GM12878 (cell line): ENCODE results near the gene HSPA12A. TPM values are rescaled to one million over a fixed set of nuclear protein-coding genes. Genes with fewer than 3 reads are reported as not detected.

Source experiments
- ATAC-seq: fragments of 200-7000 bp; cut with Tn5 transposase; 3 replicates; pipeline ENCODE4 v1.9.1; 2020; ENCODE audit warnings: mild to moderate bottlenecking, moderate library complexity
- BruUV-seq: library from RNA; stranded (reverse); fragments of 400-500 nt; replicated peaks from 2 replicates; lab custom pipeline; 2021; lab: Mats Ljungman, UMichigan
- CTCF ChIA-PET: fragments of 300-600 bp; sonication (Branson Sonifier 250); formaldehyde crosslinking; extraction: SDS; loops from one replicate; lab custom pipeline; 2021; ENCODE audit warnings: inconsistent platforms; lab: Yijun Ruan, JAX
- POLR2A ChIA-PET: fragments of 350-600 bp; formaldehyde crosslinking; extraction: SDS; loops from one replicate; lab custom pipeline; 2021; ENCODE audit warnings: inconsistent platforms; lab: Charles Lee
- RAD21 ChIA-PET: fragments of 300-600 bp; sonication (Branson Sonifier 250); formaldehyde crosslinking; loops from one replicate; lab custom pipeline; 2023; ENCODE audit warnings: antibody characterized with exemption; ENCODE audit not compliant: unreplicated experiment; lab: Charles Lee
- SMC1A ChIA-PET: fragments of 300-600 bp; sonication (Branson Sonifier 250); formaldehyde crosslinking; loops from one replicate; lab custom pipeline; 2023; ENCODE audit not compliant: unreplicated experiment, uncharacterized antibody; lab: Charles Lee
- DNase-seq: peaks from one replicate; pipeline ENCODE4 v3.0.0-alpha.2; 2011; ENCODE audit warnings: low read depth, low spot score
- FAIRE-seq: peaks from 3 replicates; lab custom pipeline; 2011; peaks lifted over from hg19 to GRCh38; lab: Jason Lieb, UNC
- H2AFZ ChIP-seq: 2 replicates; pipeline ENCODE4 v1.6.0; 2011; ENCODE audit warnings: low read depth, low read length, control low read depth; ENCODE audit not compliant: control insufficient read depth
- H3K27ac ChIP-seq: 2 replicates; pipeline ENCODE4 v1.5.1; 2011; ENCODE audit warnings: control low read depth; ENCODE audit not compliant: control insufficient read depth, insufficient read depth
- H3K27me3 ChIP-seq, 2 experiments: replicated peaks in 1 of 2; 2 replicates each; pipeline versions ENCODE4 v1.6.0 to v1.6.1; 2011; ENCODE audit warnings: low read length in 1 of 2; ENCODE audit not compliant: control insufficient read depth in 2 of 2, insufficient read depth in 2 of 2
- H3K36me3 ChIP-seq, 2 experiments: 2 replicates each; pipeline ENCODE4 v1.5.1; 2011; ENCODE audit warnings: low read length in 1 of 2; ENCODE audit not compliant: control insufficient read depth in 2 of 2, insufficient read depth in 2 of 2
- H3K4me1 ChIP-seq: 2 replicates; pipeline ENCODE4 v1.6.1; 2011; ENCODE audit warnings: mild to moderate bottlenecking, low read length, moderate library complexity, mixed read lengths; ENCODE audit not compliant: control insufficient read depth, insufficient read depth
- H3K4me2 ChIP-seq: 2 replicates; pipeline ENCODE4 v1.6.0; 2011; ENCODE audit warnings: control low read depth; ENCODE audit not compliant: control insufficient read depth, insufficient read depth
- H3K4me3 ChIP-seq: fragments of 200-600 bp; sonication (generic); 2 replicates; pipeline ENCODE4 v1.5.1; 2016
- H3K79me2 ChIP-seq: 2 replicates; pipeline ENCODE4 v1.6.0; 2011; ENCODE audit warnings: low read length; ENCODE audit not compliant: control insufficient read depth, insufficient read depth
- H3K9ac ChIP-seq: 2 replicates; pipeline ENCODE4 v1.8.0; 2011; ENCODE audit warnings: low read length, control low read depth, mixed read lengths; ENCODE audit not compliant: control insufficient read depth, insufficient read depth
- H3K9me3 ChIP-seq: replicated peaks from 3 replicates; pipeline ENCODE4 v1.5.1; 2011; ENCODE audit warnings: mild to moderate bottlenecking, low read length; ENCODE audit not compliant: control insufficient read depth, insufficient read depth
- H4K20me1 ChIP-seq: 2 replicates; pipeline ENCODE4 v1.6.0; 2011; ENCODE audit not compliant: control insufficient read depth, insufficient read depth
- BCL11A ChIP-seq: IDR thresholded peaks from 2 replicates; pipeline ENCODE4 v1.6.1; 2011; ENCODE audit warnings: low read depth, low read length
- BMI1 ChIP-seq: fragments of 450-650 bp; IDR thresholded peaks from 2 replicates; pipeline ENCODE4 v1.6.1; 2016; ENCODE audit warnings: mild to moderate bottlenecking, moderate library complexity, borderline replicate concordance
- CHD2 ChIP-seq: IDR thresholded peaks from 2 replicates; pipeline ENCODE4 v1.6.1; 2011; ENCODE audit warnings: low read depth, low read length, improper control_type of control experiment, borderline replicate concordance
- ESRRA ChIP-seq: IDR thresholded peaks from 2 replicates; pipeline ENCODE4 v1.6.1; 2012; ENCODE audit warnings: mild to moderate bottlenecking, low read length, improper control_type of control experiment
- GABPA ChIP-seq: IDR thresholded peaks from 2 replicates; pipeline ENCODE4 v1.6.1; 2014; ENCODE audit warnings: antibody characterized with exemption, low read depth, mild to moderate bottlenecking, inconsistent platforms
- JUNB ChIP-seq: IDR thresholded peaks from 2 replicates; pipeline ENCODE4 v1.6.1; 2016; ENCODE audit warnings: antibody characterized with exemption, mild to moderate bottlenecking
- KAT2A ChIP-seq: conservative IDR thresholded peaks from 2 replicates; pipeline ENCODE4 v1.6.1; 2011; ENCODE audit warnings: low read depth, low read length; ENCODE audit not compliant: control insufficient read depth
- KLF5 ChIP-seq: fragments of 450-650 bp; IDR thresholded peaks from 2 replicates; pipeline ENCODE4 v1.6.1; 2014; ENCODE audit warnings: mild to moderate bottlenecking; ENCODE audit not compliant: partially characterized antibody
- NR2F1 ChIP-seq: fragments of 450-650 bp; conservative IDR thresholded peaks from 2 replicates; pipeline ENCODE4 v1.6.1; 2017; ENCODE audit warnings: mild to moderate bottlenecking
- PAX5 ChIP-seq: IDR thresholded peaks from 2 replicates; pipeline ENCODE4 v1.6.1; 2011; ENCODE audit warnings: low read depth, low read length, borderline replicate concordance
- RB1 ChIP-seq: fragments of 450-650 bp; formaldehyde crosslinking; IDR thresholded peaks from 2 replicates; pipeline ENCODE4 v1.6.1; 2017; ENCODE audit warnings: mild to moderate bottlenecking, borderline replicate concordance
- RELB ChIP-seq: fragments of 450-650 bp; IDR thresholded peaks from 2 replicates; pipeline ENCODE4 v1.6.1; 2017; ENCODE audit warnings: low read depth, mild to moderate bottlenecking, moderate library complexity
- SKIL ChIP-seq: fragments of 450-650 bp; IDR thresholded peaks from 2 replicates; pipeline ENCODE4 v1.6.1; 2017; ENCODE audit warnings: mild to moderate bottlenecking, low read depth, inconsistent platforms; ENCODE audit not compliant: poor library complexity, severe bottlenecking
- TAF1 ChIP-seq: IDR thresholded peaks from 2 replicates; pipeline ENCODE4 v1.6.1; 2011; ENCODE audit warnings: mild to moderate bottlenecking, low read depth, low read length, borderline replicate concordance
- ZBTB33 ChIP-seq: fragments of 450-650 bp; IDR thresholded peaks from 2 replicates; pipeline ENCODE4 v1.6.1; 2017; ENCODE audit warnings: mild to moderate bottlenecking
- WGBS: methylation state at CpG from one replicate; pipeline ENCODE4 v1.1.6; 2016; ENCODE audit warnings: low lambda C conversion rate; ENCODE audit not compliant: insufficient replicate concordance, insufficient coverage; ENCODE audit errors: missing lambda C conversion rate; 5-methylcytosine and 5-hydroxymethylcytosine counted together
- in situ Hi-C: fragments of 300-500 bp; cut with MboI; formaldehyde crosslinking; loops from 9 replicates; pipeline ENCODE4 v1.14.3; 2018; ENCODE audit warnings: mixed read lengths
- intact Hi-C: fragments of 100-400 bp; cut with micrococcal nuclease; formaldehyde crosslinking; loops from one replicate; pipeline ENCODE4 v1.14.2; 2022; ENCODE audit not compliant: unreplicated experiment
- polyA plus RNA-seq, 11 experiments: library from polyadenylated mRNA; depleted of rRNA in 4 of 11; unstranded in 6 of 11; stranded (reverse) in 5 of 11; fragments of >200 nt; fragmentation: Nextera tagmentation in 4 of 11; fragmentation: Illumina TruSeq in 1 of 11; extraction: Ambion mirVana in 4 of 11; extraction: Trizol in 1 of 11; gene quantifications; 1 replicate in 1 of 11; 2 replicates in 10 of 11; pipeline versions ENCODE4 v1.2.1 to v1.2.3, GENCODE V29; 2011 to 2016; ENCODE audit warnings: inconsistent platforms in 2 of 11, missing spikeins in 2 of 11, low read depth in 1 of 11
- total RNA-seq, 4 experiments: library from RNA; depleted of rRNA in 3 of 4; stranded (reverse); fragments of >200 nt in 3 of 4; fragmentation: Illumina TruSeq in 1 of 4; extraction: Trizol in 1 of 4; gene quantifications; 2 replicates each; pipeline versions ENCODE4 v1.2.1 to v1.2.3, GENCODE V29; 2013 to 2021

The HSPA12A gene
- total and polyA plus RNA-seq, 10 of the 15 experiments (the other 5 are each of a cell fraction or from before 2014, with no cell fraction given) = 0.90 to 20.2 (median 2.8) TPM

- TF ChIP-seq RELB = no peak
- no peak for TF ChIP-seq CHD2
- TF ChIP-seq JUNB = no peak
- TF ChIP-seq KAT2A = no peak
- TF ChIP-seq NR2F1 = no peak
- no peak for TF ChIP-seq KLF5
Observed at GRCh38 chr10:116763440-116763839, 21.1 kb upstream of the HSPA12A start (continued).

- DNase-seq = no peak
- ATAC-seq = no peak
- Histone ChIP-seq H3K36me3 (no peaks in the 10 kb centered on the region), H3K9me3 (no peaks in the 10 kb centered on the region), H3K4me1 (no peaks in the 10 kb centered on the region), H3K9ac (no peak overlapping the region), H3K4me3 (no peak overlapping the region), H4K20me1 (no peaks in the 10 kb centered on the region), H3K27me3 (no peaks in the 10 kb centered on the region), H3K79me2 (no peaks in the 10 kb centered on the region), H3K4me2 (no peak overlapping the region), H3K27ac (no peak overlapping the region), H2AFZ (no peak overlapping the region)
- WGBS = 18% methylated on average over 5 of the region's 5 CpGs
- BruUV-seq = no TSS peak
- SMC1A ChIA-PET = no interaction called here
- intact Hi-C loops = no loop called here
- in situ Hi-C loops = no loop called here
- RAD21 ChIA-PET = no interaction called here
- CTCF ChIA-PET = no interaction called here
- no peak for FAIRE-seq
- POLR2A ChIA-PET = no interaction called here
- no peak for TF ChIP-seq RB1
- no peak for TF ChIP-seq BMI1
- no peak for TF ChIP-seq ZBTB33
- no peak for TF ChIP-seq ESRRA
- no peak for TF ChIP-seq TAF1
- no peak for TF ChIP-seq SKIL
- no peak for TF ChIP-seq BCL11A
- no peak for TF ChIP-seq CHD2
- no peak for TF ChIP-seq PAX5
- no peak for TF ChIP-seq GABPA
Observed at GRCh38 chr10:116761883-116762282, 19.5 kb upstream of the HSPA12A start.
